NCI-H1105 (cell line): ENCODE measurements around the gene MYBPHL.

ENCODE experiments used
- DNase-seq: peaks from one replicate; lab custom pipeline; 2025; lab: John Stamatoyannopoulos, UW

The MYBPHL gene, protein sequence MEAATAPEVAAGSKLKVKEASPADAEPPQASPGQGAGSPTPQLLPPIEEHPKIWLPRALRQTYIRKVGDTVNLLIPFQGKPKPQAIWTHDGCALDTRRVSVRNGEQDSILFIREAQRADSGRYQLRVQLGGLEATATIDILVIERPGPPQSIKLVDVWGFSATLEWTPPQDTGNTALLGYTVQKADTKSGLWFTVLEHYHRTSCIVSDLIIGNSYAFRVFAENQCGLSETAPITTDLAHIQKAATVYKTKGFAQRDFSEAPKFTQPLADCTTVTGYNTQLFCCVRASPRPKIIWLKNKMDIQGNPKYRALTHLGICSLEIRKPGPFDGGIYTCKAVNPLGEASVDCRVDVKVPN

DNA sequence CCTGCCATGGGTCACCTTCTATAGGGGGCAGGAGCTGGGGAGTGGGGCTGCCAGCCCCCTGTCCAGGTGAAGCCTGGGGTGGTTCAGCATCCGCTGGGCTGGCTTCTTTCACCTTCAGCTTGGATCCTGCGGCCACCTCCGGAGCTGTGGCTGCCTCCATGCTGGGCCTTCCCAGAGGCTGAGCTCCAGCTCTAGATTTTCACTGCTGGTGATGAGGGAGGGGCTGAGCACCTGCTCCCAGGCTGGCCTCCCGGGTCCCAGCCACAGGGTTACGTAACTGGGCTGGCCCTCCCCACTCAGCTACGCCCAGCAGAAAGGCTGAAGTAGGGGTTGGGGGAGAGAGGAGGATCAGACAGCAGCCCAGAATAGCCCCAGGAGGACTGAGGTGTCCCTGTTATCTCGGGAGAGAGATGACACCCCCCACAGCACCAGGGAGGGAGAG is at the start of gene MYBPHL:
TSS of gene MYBPHL (minus strand) at position 180 of the 442 bp plus-strand sequence. CDS start at position 160, 20 bp downstream.
- DNase-seq: no peak

DNA sequence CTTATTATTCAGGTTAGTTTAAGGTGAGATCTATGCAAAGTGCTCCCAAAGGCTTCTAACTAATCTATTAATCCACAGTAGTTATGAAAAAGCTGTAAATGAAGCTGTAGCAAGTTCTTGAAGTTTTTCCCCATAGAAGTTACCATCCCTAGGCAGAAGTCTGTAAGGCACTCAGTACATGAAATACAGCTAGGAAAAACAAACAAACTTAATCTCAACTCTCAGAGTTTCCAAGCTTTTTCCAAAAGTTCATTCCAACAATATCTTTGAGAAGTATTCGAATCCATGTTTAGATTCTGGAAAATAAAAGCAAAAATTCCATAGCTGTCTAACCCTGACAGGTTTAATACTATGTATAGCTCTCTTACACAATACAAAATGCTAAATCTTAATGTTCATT is 49.7 kb upstream of the MYBPHL start:
- DNase-seq: no peak

DNA sequence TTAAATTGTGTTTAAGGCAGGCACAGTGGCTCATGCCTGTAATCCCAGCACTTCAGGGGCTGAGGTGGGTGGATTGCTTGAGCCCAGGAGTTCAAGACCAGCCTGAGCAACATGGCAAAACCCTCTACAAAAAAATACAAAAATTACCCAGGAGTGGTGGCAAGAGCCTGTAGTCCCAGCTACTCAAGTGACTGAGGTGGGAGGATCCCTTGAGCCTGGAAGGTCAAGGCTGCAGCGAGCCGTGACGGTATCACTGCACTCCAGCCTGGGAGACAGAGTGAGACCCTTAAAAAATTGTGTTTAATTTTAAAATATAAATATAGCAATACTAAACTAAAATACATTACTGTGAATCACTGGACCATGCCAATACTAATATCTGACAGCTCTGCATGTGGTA is 48.1 kb upstream of the MYBPHL start:
- DNase-seq: no peak

DNA sequence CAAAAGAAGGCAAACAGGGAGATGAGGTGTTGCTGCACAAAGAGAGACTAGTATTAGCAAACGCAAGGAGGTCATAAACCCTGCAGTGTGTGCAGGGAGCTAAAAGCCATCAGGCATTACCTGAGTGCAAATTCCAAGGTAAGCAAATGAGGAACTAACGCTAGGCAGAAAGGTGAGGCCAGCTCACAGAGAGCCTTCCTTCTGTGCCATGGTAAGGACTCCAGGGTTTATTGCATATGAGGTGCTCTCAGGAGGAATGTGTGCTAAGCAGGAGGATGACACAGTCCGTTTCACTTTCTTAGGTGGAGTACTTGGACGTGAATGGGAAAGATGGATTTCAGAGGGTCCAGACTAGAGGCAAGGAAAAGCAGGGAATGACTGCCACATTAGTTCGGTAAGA is 44.6 kb upstream of the MYBPHL start:
- DNase-seq: no peak

DNA sequence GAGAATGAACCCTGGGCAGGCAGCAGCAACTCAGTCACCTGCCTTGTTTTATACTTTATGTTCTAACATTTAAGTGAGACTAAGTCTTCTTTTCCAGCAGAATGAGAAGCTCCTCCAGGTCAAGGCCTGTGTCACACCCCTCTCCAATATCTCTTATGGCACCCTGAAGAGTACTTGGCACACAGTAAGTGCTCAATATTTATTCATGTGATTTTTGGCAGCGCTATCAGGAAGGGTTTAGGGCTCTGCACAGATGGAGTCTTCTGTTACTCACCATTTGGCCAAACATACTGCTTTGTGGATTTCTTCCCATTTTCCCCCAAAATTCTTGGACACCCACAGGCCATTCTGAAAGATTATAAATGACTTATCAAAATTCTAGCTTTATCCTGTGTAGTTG is 43.8 kb upstream of the MYBPHL start:
- DNase-seq: no peak

DNA sequence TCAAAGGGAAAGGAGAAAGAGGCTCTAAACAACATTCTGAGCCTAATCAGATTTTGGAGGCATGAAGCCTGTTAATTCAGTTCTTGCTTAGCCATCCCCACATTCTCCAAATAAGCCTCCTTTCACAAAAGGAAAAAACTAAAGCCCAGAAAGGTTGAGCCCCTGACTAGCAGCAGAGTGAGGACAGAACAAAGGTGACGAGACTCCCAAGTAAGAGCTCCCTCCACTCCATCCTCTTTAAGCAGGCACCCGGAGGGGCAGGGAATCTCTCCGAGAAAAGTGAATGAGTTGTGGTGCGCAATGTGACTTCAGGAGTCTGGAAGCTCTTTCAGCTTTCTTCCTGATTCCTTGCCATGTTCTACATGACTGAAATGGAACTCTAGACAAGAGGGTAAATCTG is 43.4 kb upstream of the MYBPHL start:
- no peak for DNase-seq

DNA sequence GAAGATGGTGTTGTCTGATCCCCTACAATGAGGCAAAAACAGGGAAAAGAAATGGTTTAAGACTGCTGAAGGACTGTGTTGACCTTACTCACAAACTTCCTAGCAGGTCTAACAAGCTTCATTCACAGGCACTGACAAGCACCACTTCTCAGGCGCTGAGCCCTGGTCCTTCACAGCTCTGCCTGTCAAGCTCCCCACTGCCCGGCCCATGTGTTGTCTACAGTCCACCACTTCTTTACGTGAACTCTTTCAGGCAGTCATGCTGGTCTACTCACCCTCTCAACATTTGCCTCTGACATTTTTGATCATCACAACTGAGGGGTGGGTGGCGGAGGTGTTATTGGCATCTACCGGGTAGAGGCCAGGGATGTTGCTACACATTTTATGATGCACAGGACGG is 40.7 kb upstream of the MYBPHL start:
- no peak for DNase-seq

DNA sequence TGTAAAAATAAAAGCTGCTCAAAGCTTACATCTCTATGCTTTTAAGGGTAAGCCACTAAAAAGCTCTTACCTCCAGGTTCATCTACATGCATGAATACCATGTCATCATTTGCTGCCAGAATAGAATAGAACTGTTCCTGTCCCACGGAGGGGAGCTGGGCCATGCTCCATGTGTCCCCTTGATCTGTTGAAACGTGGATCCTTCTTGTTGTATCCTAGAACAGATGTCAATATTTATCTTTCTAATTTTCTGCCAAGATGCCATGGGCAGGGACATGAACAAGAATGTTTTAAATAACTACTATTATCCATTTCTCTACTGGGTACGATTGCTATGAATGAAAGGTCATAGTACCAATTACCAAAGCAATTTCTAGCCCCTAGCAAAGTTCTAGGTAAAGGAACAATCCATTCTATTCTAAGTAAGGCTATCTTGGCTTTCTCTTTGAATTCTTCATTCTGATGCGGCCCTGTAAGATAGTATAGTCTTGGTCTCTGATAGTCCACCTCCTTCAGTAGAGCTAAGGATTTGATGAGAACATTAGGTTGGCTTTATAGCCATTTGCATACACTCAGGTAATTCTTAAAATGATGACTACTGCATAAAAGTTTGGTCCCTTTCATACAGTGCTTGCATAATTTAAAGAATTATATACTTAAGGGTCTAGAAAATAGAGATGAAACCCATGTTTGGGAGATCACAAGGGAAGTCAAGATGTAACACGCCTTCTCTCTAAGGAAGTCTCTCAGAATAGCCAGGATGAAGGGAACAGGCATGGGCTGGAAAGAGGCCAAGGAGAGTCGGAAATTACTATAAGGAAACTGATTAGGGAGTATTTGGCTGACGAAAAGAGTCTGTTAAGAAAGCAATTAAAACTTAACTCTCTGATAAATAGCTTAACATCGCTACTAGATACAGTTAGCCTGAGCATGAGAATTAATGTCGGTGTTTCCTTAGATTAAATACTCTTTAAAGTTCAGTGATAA is 35.4 kb upstream of the MYBPHL start:
- no peak for DNase-seq

DNA sequence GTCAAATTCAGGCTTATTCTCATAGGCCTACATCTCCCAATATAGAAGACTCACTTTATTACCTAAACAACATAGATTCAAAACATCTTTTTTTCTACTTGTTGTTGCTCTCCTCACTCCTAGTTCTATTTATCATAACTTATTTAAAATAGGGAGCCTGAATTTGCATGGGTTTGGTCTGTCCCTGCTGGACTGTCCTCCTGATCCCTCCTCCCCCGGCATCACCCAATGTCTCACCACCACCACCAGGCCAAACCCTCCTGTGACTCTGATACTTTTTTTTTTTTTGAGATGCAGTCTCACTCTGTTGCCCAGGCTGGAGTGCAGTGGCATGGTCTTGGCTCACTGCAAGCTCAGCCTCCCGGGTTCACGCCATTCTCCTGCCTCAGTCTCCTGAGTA is 31.8 kb upstream of the MYBPHL start:
- no peak for DNase-seq

DNA sequence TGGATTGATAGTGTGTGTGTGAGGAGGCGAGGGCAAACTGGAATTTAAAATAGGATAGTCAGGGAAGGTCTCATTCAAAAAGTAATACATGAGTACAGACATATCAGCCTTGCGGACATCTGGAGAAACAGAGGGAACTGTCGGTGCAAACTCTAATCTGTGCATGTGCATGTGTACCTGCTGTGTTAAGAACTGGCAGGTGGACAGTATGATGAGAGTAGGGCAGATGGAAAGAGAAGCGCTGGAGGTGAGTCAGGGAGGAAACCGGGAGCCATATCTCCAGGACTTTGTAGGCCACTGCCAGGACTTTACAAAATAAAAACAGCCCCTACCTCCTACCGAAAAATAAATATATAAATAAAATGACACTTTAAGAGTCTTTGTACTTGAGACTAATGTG is 31.3 kb upstream of the MYBPHL start:
- no peak for DNase-seq

DNA sequence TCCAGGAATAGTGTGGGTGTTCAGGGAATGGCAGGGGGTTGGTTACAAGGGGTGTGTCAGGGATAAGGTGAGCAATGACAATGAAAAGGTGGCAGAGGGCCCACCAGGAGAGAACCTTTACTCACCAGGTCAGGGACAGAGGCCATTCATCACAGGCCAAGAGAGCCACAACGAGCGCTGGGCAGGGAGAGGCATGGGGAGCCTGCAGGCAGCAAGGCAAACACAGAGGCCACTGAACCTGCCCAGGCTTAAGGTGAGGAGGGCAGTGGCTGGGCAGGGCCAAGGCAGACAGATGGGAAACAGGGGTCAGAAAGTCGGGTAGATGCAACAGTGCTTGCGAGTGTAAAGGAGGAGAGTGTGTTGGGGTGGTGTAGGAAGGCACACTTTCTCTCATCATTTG is 28.3 kb upstream of the MYBPHL start:
- DNase-seq: no peak

DNA sequence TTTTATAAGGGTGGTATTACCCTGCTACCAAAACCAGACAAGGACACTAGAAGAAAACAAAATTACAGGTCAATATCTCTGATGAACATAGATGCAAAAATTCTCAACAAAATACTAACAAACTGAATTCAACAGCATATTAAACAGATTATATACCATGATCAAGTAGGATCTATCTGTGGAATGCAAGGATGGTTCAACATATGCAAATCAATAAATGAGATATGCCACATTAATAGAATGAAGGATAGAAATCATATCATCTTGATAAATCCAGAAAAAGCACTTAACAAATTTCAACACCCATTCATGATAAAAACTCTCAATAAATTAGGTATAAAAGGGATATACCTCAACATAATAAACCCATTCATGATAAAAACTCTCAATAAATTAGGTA is 24.3 kb upstream of the MYBPHL start:
- DNase-seq: no peak

DNA sequence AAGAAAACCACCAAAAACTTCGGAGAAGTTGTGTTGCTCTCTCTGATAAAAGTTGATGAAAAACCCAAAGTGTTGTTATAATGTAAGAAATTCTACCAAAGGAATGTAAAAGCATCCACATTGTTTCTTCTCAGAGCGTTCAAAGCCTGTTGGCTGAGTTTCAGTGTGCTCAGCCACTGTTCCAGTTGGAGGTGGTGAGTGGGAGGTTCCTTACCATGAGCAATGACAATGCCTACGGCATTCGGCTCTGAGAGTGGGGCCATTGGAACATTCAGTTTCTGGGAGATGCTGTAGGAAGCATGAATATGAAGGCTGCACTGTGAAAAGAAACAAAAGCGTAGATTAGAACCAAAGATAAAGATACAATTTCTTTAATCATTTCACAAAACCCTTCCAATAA is 20.5 kb upstream of the MYBPHL start:
- no peak for DNase-seq

DNA sequence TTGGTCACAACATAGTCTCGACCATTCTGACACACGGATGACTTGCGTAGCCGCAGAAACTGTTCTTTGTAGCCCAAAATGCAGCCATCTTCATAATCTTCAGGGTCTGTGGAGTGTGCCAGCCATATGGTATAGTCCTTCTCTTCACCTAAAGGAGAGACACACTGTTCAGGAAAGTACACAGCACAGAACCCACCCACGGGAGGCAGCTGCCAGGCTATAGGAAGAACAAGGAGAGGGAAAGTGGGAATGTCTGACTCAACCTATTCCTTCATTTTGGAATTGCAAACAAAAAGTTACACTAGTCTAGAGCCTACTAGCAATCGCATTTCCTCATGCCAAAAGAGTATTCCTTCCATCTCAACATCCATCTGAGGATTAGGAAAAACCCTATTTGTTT is 16.2 kb upstream of the MYBPHL start:
- no peak for DNase-seq

DNA sequence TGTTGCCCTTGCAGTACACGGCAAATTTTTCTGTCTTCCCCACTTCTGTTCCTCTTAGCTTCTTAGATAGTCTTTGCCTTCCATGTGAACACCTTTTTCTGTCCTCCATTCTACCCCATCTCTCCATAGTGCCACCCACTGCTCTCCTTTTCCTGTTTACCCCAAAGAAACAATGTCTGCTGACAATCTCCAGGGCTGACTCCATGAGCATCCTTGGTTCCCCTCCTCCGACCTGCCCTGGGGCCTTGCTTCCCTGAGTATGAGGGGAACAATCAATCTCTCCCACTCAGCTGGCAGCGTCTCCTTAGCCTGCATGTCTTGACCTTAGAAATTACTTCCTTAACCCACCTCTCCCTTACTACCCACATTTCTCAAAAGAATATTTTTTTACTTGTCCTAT is 12.3 kb upstream of the MYBPHL start:
- DNase-seq: no peak

DNA sequence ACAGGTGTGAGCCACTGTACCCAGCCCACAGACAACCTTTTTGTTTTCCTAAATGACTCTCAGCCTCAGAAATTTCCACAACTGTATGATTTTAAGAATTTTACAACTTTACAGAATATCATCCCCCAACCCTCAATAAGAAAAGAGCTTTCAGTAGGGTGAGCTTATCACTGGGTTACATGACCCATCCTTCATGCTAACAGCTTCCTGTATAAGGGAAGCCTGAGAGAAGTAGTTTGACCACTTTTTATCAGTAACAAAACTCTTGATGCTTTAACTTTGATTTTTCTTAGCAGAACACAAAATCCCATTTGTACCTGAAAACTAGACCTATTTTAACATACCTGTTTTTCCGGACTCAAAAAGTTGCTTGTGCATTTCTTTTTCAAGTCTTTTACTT is 9.7 kb upstream of the MYBPHL start:
- no peak for DNase-seq

DNA sequence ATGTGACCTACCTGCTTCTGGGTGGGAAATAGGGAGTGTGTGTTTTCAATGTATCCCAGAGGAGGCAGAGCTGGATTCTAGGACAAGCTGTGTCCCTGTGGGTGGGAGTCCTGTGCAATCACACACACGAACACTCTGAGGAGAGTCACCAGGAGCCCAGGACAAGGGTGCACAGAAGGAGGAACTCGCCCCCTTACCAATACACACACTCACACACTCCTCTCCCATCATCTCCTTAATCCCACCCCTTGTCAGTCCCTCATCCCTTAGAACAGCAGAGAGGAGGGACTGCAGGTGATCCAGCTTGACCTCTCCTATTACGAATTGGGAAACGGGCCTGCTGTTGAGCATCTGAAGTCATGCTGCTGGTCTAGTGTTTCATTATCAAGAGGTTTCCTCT is 8.5 kb upstream of the MYBPHL start:
- DNase-seq: no peak

DNA sequence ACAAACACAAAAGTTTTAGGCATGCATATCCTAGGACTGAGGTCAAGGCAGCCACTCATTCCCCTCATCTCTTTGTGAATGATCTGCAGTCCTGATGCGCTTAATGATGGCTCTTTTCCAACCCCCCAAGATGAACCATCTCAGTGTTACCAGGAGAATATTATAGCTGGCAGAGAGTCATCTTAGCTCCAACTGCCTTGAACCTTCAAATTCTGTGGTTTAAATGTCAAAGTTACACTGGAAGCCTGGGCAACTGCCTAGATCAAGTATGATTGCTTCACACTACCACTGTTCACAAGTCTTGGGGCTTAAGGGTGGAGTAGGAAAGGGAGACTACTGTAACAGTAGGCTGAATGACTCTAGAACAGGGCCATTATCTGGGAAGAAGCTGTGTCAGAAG is 8.0 kb upstream of the MYBPHL start:
- DNase-seq: no peak

DNA sequence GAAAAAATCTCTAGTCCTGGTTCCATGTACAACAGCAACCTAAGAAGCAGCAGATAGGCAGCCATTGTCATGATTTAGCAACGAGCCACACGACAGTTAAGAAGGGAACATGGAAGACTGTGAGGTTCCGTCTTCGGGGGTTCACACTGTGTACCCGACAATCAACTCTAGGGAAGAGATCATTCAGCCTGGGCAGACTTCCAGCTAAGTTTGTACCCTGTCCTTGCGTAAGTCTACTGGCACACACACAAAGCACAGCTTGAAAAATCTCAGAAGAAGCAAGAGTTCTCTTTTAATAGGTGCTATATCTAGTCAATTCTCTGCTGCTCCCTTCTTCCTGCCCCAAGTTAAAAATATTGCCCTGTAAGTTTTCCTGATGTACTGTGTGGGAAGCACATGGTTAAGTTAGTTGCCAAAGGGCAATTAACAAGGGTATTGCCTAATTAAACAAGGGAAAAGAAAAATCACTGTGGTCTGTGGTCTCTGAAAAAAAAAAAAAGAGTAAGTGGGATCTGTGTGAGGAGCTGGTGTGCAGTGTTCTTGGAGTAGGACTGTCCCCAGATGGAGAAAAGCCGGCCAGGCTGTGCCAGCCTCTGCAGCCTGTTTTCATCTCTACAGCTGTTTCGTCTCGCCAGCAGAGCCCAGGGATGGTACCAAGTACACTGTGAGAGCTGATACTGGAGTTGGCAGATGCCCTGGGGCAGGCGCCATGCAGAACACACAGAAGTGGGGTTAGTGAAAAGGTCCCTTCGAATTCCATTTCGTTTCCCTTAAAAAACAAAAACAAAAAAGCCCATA is 6.4 kb upstream of the MYBPHL start:
- DNase-seq: no peak

DNA sequence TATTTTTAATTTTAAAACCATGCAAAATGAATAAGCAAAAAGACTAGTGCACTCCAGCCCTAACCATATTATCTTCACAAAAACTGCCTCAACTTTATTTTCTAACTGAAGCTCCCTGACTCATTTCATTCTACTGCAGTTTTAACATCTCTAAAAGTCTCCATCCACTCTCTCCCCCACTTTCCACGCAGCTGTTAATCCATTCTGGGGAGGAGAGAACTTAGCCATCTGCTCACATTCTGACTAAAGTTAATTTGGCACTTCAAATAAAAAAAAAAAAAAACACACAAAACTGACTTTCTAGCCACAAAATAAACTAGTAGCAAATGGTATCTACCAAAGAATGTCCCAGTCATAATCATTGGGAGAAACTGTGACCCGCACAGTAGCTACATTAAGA is 5.4 kb upstream of the MYBPHL start:
- DNase-seq: no peak

DNA sequence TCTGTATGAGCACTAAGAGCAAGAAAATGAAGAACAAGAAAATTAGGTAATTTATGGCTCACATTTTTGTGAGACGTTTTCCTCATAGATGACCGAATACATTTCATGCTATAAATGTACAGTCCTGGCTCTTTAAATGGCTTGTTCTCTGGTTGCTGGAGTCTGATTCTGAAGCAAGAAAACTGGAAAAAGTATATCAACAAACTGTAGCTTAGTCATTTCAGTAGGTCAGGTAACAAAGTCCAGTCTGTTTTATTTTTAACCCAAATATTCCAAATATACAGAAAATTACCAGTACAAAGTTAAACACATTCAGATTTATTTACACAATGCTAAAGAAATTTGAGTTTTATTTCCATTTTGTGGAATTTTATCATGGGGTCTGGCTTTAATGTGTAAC is 2.5 kb upstream of the MYBPHL start:
- DNase-seq: no peak

DNA sequence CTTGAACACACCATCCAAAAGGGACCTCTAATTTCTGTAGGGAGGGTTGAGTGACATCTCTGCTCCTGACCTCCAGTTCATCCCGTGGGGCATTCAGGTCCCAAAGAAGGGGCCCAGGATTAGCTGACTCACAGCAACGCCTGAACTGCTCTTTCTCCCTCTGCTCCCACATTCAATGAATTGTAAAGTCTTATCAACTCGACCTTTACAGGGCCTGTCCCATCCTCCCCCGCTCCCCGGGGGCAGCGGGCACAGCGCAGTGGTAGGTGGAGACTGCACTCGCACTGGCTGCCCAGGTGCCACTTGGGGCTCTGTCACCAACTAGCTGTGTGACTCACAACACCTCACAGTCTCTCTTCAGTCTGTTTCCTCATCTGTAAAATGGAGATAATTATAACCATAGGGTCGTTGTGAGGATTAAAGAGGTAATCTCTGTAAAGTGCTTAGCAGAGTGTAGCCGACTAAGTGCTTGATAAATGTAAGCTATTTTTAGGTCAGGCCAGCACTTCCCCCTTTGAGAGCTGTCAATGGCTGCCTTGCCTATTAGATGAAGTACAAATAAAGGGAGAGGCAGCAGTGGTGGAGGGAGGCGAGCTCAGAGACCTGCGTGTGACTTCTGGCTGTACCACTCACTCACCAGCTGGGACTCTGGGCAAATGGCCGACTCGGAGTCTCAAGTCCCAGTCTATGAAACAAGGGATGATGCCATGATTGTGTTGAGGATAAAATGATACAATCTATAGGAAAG is 637 bp upstream of the MYBPHL start:
- peak; percentile 45 for DNase-seq
